Bronchus fibroblast of lung (primary cell): ENCODE measurements around the gene RIMS3. TPM values are rescaled to one million over a fixed set of nuclear protein-coding genes. Genes with fewer than 3 reads are reported as not detected.

ENCODE experiments used
- total RNA-seq: library from RNA; depleted of rRNA; stranded (reverse); fragments of >200 nt; gene quantifications from 2 replicates; pipeline ENCODE4 v1.2.3, GENCODE V29; 2015

Gene RIMS3
- 0.15 and 1.0 TPM in 2 replicates for total RNA-seq

DNA sequence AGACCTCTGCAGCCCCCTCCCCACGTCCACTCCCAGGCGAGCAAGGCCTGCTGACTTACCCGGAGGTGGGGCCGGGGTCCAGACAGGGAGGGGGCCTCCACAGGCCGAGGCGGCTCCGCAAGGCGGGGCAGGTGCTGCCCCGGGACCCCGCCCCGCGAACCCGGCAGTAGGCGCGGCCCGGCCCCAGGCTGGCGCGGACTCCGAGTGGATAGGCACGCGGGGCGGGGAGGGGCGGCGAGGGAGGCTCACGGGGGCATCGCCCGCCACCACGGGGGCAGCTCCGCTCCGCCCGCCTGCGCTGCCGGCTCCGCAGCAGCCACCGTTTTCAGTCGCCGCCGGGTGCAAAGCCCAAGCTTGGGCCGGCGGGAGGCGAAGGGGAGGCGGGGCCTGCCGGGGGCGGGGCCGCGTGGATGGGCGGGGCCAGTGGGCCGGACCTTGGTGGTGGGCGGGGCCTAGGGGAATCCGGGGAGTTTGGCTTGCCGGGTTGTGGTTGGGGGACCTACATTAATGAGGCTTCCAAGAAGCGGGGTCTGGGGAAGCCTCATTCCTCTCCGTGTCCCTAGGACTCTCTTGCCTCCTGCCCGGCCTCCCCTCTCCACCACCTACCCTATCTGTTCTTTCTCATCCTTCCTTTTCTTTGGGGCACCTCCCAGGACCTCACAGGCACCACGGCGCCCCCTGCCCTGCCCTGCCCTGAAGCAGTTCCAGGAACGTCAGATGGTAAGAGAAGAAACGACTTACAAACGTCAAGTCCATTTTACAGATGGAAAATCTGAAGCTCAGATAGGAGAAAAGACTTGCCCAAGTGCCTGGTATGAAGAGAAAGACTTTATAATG, at the start of gene RIMS3:
TSS of gene RIMS3 (minus strand) at position 348 of the 837 bp plus-strand sequence. CDS start 23,757 bp downstream, outside the sequence.

DNA sequence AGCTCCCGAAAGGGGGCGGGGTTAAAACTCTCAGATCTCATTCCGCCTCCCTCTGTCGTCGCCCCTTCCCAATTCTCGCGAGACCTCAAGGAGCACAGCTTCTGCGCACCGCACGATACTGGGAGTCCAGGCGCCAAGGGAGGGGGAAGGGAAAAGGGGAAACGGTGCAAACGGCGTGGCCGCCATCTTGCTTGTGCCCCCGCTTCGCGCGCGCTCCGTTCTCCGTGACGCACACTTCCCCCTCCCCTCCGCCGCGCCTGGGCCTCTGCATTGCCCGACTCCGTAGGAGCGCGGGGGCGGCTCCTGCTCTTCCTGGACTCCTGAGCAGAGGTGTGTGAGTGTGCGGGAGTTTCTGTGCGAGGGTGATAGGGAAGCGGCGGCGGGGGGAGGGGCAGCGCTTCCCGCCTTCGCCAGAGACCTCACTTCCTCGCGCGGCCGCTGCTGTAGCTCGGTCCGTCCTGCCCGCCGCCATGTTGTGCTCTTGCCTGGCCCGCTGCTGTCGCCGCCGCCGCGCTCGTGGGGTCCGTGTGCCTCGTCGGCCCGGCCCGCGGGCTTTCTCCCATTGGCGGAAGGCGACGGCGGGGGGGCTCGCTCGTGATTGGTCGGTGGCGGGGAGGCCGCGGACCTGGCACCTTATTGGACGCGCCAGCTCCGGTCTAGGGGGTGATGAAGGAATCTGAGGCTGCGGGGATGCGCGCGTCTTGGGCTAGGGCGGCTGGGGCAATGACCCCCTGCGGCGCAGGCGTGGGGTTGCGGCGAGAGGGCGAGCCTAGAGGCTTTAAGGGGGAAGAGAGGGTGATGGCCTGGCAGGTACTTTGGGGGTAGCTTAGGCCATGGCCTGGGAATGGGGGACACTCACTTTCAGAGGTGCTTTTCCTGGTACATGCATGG, 26.3 kb upstream of the RIMS3 start, which contains the start of gene NFYC:
TSS of gene NFYC (plus strand) at position 167 of the 891 bp plus-strand sequence. CDS start 47,140 bp downstream, outside the sequence.

Other genes starting within 250 kb of the RIMS3 start
- 2.5 TPM in 2 replicates for gene ZFP69B, start 215.2 kb downstream of the RIMS3 start, total RNA-seq
- 2.8 and 3.0 TPM in 2 replicates for gene ZFP69, start 188.4 kb downstream of the RIMS3 start, total RNA-seq
- 8.0 and 10.3 TPM in 2 replicates for gene EXO5, start 156.9 kb downstream of the RIMS3 start, total RNA-seq
- 2.8 and 7.4 TPM in 2 replicates for gene ZNF684, start 134.0 kb downstream of the RIMS3 start, total RNA-seq
- 35.8 and 36.0 TPM in 2 replicates for gene NFYC, start 26.0 kb upstream of the RIMS3 start, total RNA-seq
- gene KCNQ4, start 118.1 kb upstream of the RIMS3 start, total RNA-seq = under 0.01 and 0.17 TPM in 2 replicates
- 3.0 and 3.5 TPM in 2 replicates for gene CITED4, start 196.7 kb upstream of the RIMS3 start, total RNA-seq